ENCODE results near the gene KCNJ5. TPM values are rescaled to one million over a fixed set of nuclear protein-coding genes. Genes with fewer than 3 reads are reported as not detected.

Gene KCNJ5
- total RNA-seq, 1 experiment from 2014 or later: 0.11 TPM

DNA sequence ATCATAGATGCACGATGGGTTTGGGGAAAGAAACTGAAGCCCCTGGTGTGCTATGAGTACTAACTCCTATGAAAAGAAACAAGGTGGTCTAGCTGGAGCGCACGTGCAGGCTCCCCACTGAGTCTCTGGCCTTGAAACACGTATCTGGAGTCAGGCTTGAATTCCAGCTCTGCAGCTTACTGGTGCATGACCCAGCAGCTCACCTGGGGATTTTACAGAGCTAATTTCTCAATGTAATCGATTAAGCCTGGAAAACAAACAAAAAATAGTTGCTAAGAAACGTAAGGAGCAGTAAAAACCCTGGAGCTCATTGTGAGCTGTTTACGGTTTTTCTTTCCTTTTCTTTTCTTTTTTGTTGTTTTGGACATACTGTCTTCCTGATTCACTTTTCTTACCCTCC is 36.3 kb upstream of the KCNJ5 start:
- Mint-ChIP-seq H3K4me3 (no peak overlapping the region), H3K9me3 (no peaks in the 10 kb centered on the region), H3K27me3 (ENCODE audit: low read depth) (peaks cover 27% of the 10 kb centered on the region), H3K36me3 (ENCODE audit: insufficient read depth in 1 of 3, low read depth in 3 of 3) (no peaks in the 10 kb centered on the region), H3K4me1 (no peaks in the 10 kb centered on the region; a peak in 1 of 4 replicates), H3K27ac (no peak overlapping the region)
- H3K56ac ChIP-seq (ENCODE audit: insufficient read length, low read depth, low read length): no peak overlapping the region
- DNase-seq: no peak
- H3K23ac ChIP-seq (ENCODE audit: insufficient read length, low read depth, low read length): no peak overlapping the region
- H3T11ph ChIP-seq (ENCODE audit: low read length): no peak overlapping the region
- no CpG with 5 or more reads among the region's 7 CpGs for WGBS (ENCODE audit: extremely low coverage, insufficient read length, low lambda C conversion rate)
- H2AK5ac ChIP-seq (ENCODE audit: insufficient read length, low read length): no peak overlapping the region
- H2BK15ac ChIP-seq (ENCODE audit: low read depth, low read length): no peak overlapping the region
- no peaks in the 10 kb centered on the region for H3K9me3 ChIP-seq (ENCODE audit: control insufficient read depth, low read depth, low read length)
- H3K79me1 ChIP-seq (ENCODE audit: insufficient read depth, low read depth, low read length, poor library complexity, severe bottlenecking): no peaks in the 10 kb centered on the region
- no peak overlapping the region for H4K91ac ChIP-seq (ENCODE audit: insufficient read length, low read depth, low read length)
- no peak overlapping the region for H2BK5ac ChIP-seq (ENCODE audit: insufficient read length, low read length)
- no peaks in the 10 kb centered on the region for H3K23me2 ChIP-seq (ENCODE audit: insufficient read length, low read depth, low read length, poor library complexity, severe bottlenecking)
- no peaks in the 10 kb centered on the region for H3K27me3 ChIP-seq (ENCODE audit: insufficient read depth, low read length)
- H3K4ac ChIP-seq (ENCODE audit: low read depth, low read length): no peak overlapping the region
- no peak overlapping the region for H2AFZ ChIP-seq (ENCODE audit: low read length)
- H2BK120ac ChIP-seq (ENCODE audit: low read depth, low read length, poor library complexity, severe bottlenecking): no peak overlapping the region
- H3K79me2 ChIP-seq (ENCODE audit: insufficient read depth, low read length): no peaks in the 10 kb centered on the region
- no peak overlapping the region for H4K8ac ChIP-seq (replicated peaks; ENCODE audit: insufficient read length, low read depth, low read length)
- H3K18ac ChIP-seq (ENCODE audit: insufficient read length, low read depth, low read length): no peak overlapping the region
- TF ChIP-seq, protein P1, sequence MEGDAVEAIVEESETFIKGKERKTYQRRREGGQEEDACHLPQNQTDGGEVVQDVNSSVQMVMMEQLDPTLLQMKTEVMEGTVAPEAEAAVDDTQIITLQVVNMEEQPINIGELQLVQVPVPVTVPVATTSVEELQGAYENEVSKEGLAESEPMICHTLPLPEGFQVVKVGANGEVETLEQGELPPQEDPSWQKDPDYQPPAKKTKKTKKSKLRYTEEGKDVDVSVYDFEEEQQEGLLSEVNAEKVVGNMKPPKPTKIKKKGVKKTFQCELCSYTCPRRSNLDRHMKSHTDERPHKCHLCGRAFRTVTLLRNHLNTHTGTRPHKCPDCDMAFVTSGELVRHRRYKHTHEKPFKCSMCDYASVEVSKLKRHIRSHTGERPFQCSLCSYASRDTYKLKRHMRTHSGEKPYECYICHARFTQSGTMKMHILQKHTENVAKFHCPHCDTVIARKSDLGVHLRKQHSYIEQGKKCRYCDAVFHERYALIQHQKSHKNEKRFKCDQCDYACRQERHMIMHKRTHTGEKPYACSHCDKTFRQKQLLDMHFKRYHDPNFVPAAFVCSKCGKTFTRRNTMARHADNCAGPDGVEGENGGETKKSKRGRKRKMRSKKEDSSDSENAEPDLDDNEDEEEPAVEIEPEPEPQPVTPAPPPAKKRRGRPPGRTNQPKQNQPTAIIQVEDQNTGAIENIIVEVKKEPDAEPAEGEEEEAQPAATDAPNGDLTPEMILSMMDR (conservative IDR thresholded peaks at IDR 0.05): no peak
- H4K20me1 ChIP-seq (ENCODE audit: control insufficient read depth, insufficient read depth, insufficient read length): no peaks in the 10 kb centered on the region
- no peak overlapping the region for H2BK12ac ChIP-seq (ENCODE audit: insufficient read length, low read depth, low read length)
- no peak overlapping the region for H3K27ac ChIP-seq (ENCODE audit: insufficient read length, low read depth, low read length)
- no peak overlapping the region for H3K14ac ChIP-seq (ENCODE audit: insufficient read depth, low read length)
- no peak overlapping the region for H2BK20ac ChIP-seq (ENCODE audit: low read depth, low read length, poor library complexity, severe bottlenecking)
- no peak overlapping the region for H3K9ac ChIP-seq (ENCODE audit: extremely low read depth, insufficient read length, low read length)
- no peaks in the 10 kb centered on the region for H3K4me1 ChIP-seq (ENCODE audit: insufficient read depth, low read length)
- no peak overlapping the region for H4K5ac ChIP-seq (ENCODE audit: insufficient read length, low read depth, low read length)
- H3K4me2 ChIP-seq (ENCODE audit: insufficient read depth, insufficient read length, low read length): no peak overlapping the region

Data from H9 (cell line).